T-cell (primary cell): ENCODE results near the gene ADSL. TPM values are rescaled to one million over a fixed set of nuclear protein-coding genes. Genes with fewer than 3 reads are reported as not detected.

ENCODE experiments used
- ATAC-seq, 4 experiments: fragments of 200-7000 bp in 3 of 4; fragments of 150-1000 bp in 1 of 4; cut with Tn5 transposase; replicated peaks in 1 of 4; 1 replicate in 3 of 4; 2 replicates in 1 of 4; pipeline ENCODE4 v1.10.0; 2021; ENCODE audit warnings: moderate library complexity in 3 of 4, mild to moderate bottlenecking in 2 of 4, moderate number of reproducible peaks in 1 of 4
- CTCF ChIA-PET, 2 donors: fragments of 300-600 bp; sonication (Branson Sonifier 250); formaldehyde crosslinking; loops; one replicate each; lab custom pipeline; 2022; ENCODE audit warnings: antibody characterized with exemption in 2 of 2; lab: Charles Lee
- POLR2A ChIA-PET, 2 donors: fragments of 300-600 bp; sonication (Branson Sonifier 250); formaldehyde crosslinking; loops; one replicate each; lab custom pipeline; 2022; ENCODE audit warnings: antibody characterized with exemption in 2 of 2; lab: Charles Lee
- DNase-seq, 35 experiments: peaks; one replicate each; pipeline versions ENCODE4 v3.0.0 to v3.0.0-alpha.2; 2013 to 2023
- H3K27ac ChIP-seq: one replicate; pipeline ENCODE4 v1.5.1; 2013; ENCODE audit warnings: low read length
- H3K27me3 ChIP-seq, 2 experiments: replicated peaks in 1 of 2; 1 replicate in 1 of 2; 2 replicates in 1 of 2; pipeline versions ENCODE4 v1.6.1 to v1.7.0; 2013; ENCODE audit warnings: low read length in 1 of 2, mixed read lengths in 1 of 2; ENCODE audit not compliant: control insufficient read depth in 2 of 2, insufficient read depth in 2 of 2; ENCODE audit errors: extremely low read depth in 1 of 2
- H3K36me3 ChIP-seq, 2 donors: 1 replicate in 1 of 2; 2 replicates in 1 of 2; pipeline versions ENCODE4 v1.6.1 to v1.7.0; 2013; ENCODE audit warnings: low read length in 1 of 2; ENCODE audit not compliant: control insufficient read depth in 2 of 2, insufficient read depth in 1 of 2; ENCODE audit errors: extremely low read depth in 1 of 2
- H3K4me1 ChIP-seq, 2 experiments: 1 replicate in 1 of 2; 2 replicates in 1 of 2; pipeline versions ENCODE4 v1.6.1 to v1.7.0; 2013; ENCODE audit warnings: low read length in 2 of 2, mixed read lengths in 1 of 2; ENCODE audit not compliant: insufficient read depth in 2 of 2, control insufficient read depth in 1 of 2; ENCODE audit errors: extremely low read depth in 1 of 2
- H3K4me3 ChIP-seq, 2 donors: 1 replicate in 1 of 2; 2 replicates in 1 of 2; pipeline versions ENCODE4 v1.5.1 to v1.7.0; 2013; ENCODE audit warnings: mild to moderate bottlenecking in 2 of 2, low read length in 1 of 2, moderate library complexity in 1 of 2; ENCODE audit not compliant: control insufficient read depth in 1 of 2; ENCODE audit errors: extremely low read depth in 1 of 2
- H3K9me3 ChIP-seq: 2 replicates; pipeline ENCODE4 v1.7.0; 2013
- H3K27ac Mint-ChIP-seq, 2 donors: one replicate each; pipeline ENCODE4 v1.8.0; 2020 to 2021; ENCODE audit warnings: mild to moderate bottlenecking in 2 of 2, mixed read lengths in 2 of 2
- H3K27me3 Mint-ChIP-seq, 2 donors: one replicate each; pipeline ENCODE4 v1.8.0; 2021 to 2022; ENCODE audit warnings: mixed read lengths in 2 of 2
- H3K36me3 Mint-ChIP-seq: one replicate; pipeline ENCODE4 v1.8.0; 2021; ENCODE audit warnings: mixed read lengths
- H3K4me1 Mint-ChIP-seq, 3 donors: one replicate each; pipeline ENCODE4 v1.8.0; 2020 to 2022; ENCODE audit warnings: mixed read lengths in 3 of 3, mild to moderate bottlenecking in 1 of 3
- H3K4me3 Mint-ChIP-seq, 3 donors: one replicate each; pipeline ENCODE4 v1.8.0; 2020 to 2022; ENCODE audit warnings: mild to moderate bottlenecking in 3 of 3, mixed read lengths in 3 of 3, moderate library complexity in 3 of 3
- H3K9me3 Mint-ChIP-seq, 3 donors: one replicate each; pipeline ENCODE4 v1.8.0; 2020 to 2022; ENCODE audit warnings: mixed read lengths in 3 of 3
- WGBS: methylation state at CpG from one replicate; pipeline ENCODE4 v1.1.5; 2013; ENCODE audit warnings: missing lambda C conversion rate; ENCODE audit not compliant: insufficient coverage; 5-methylcytosine and 5-hydroxymethylcytosine counted together
- total RNA-seq, 35 experiments: library from RNA in 6 of 35; stranded (reverse) in 6 of 35; fragments of 120-200 nt in 1 of 35; gene quantifications; one replicate each; pipeline versions ENCODE4 v1.2.1 to v1.2.4 and lab custom pipeline; 2013 to 2026

Gene ADSL
- total RNA-seq, 5 donors from 2014 or later (not counting 1 experiment from before 2014, with no cell fraction given): 64.0 to 84.3 (median 75.1) TPM

GRCh38 chr22:40403651-40404050 is 57.4 kb downstream of the ADSL start:
- Mint-ChIP-seq H3K36me3 (peaks cover 25% of the 10 kb centered on the region), H3K27ac (peak overlapping the region; percentile 91 to 96), H3K4me1 (peaks cover 53 to 55% (median 55%) of the 10 kb centered on the region in 3 donors), H3K9me3 (no peaks in the 10 kb centered on the region), H3K27me3 (no peaks in the 10 kb centered on the region), H3K4me3 (peak overlapping the region in 2 of 3 donors; percentile 9 to 80)
- H3K4me1 ChIP-seq: peaks cover 30 to 61% of the 10 kb centered on the region in 2 experiments
- H3K9me3 ChIP-seq: no peaks in the 10 kb centered on the region
- no peak overlapping the region for H3K27ac ChIP-seq
- no peak for ATAC-seq
- 96% methylated on average over 7 of the region's 7 CpGs for WGBS
- no peak overlapping the region for H3K4me3 ChIP-seq
- H3K36me3 ChIP-seq: peaks cover 12 to 48% of the 10 kb centered on the region in 2 donors
- ChIA-PET CTCF (interaction anchor here in 1 of 2 donors (0.6 kb wide), 2 partner anchors 106 to 249 kb away, joined by 3 to 5 read pairs; no protein-coding TSS in a partner anchor), POLR2A (interaction anchor here in 1 of 2 donors (0.6 kb wide), 1 partner anchor 268 kb away, joined by 3 read pairs; no protein-coding TSS in a partner anchor)
- no peak for DNase-seq
- no peaks in the 10 kb centered on the region for H3K27me3 ChIP-seq

DNA sequence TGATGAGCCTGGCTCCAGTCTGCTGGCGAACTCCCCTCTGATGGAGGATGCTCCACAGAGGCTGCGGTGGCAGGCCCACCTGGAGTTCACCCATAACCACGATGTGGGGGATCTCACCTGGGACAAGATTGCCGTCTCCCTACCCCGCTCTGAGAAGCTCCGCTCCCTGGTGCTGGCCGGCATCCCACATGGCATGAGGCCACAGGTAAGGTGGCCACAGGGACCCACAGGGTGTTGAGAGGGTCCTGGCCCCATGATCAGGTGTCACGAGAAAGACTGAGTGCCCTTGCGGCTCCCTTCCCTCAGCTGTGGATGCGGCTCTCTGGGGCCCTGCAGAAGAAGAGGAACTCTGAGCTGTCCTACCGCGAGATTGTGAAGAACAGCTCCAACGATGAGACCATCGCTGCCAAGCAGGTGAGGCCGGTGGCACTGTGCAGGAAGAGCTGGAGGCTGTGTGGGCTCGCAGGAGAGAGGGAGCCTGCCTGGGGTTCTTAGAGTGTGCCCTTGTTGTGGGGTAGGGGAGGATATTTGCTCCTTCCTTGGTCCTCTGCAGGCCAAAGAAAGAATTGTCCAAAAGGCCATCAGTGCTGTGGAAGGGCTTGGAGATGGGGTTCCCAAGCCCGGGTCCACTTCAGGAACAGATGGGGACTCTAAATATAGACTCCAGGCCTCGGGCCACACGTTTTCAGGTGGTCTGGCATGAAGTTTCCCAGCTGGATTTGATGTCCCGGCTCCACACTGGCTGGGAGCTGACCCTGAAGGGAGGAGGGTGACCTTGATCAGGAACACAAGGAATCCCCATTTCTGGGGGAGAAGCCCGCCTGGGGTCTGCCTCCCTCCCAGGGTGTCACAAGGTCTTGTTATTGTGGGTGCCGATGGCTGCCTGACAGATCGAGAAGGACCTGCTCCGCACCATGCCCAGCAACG is 58.2 kb downstream of the ADSL start:
- Mint-ChIP-seq H3K27me3 (no peaks in the 10 kb centered on the region), H3K9me3 (no peaks in the 10 kb centered on the region), H3K27ac (peak overlapping the region; percentile 43 to 96), H3K4me3 (no peak overlapping the region), H3K36me3 (peaks cover 25% of the 10 kb centered on the region), H3K4me1 (peaks cover 46 to 49% (median 48%) of the 10 kb centered on the region in 3 donors)
- H3K27ac ChIP-seq: no peak overlapping the region
- WGBS: 94% methylated on average over 19 of the region's 25 CpGs
- ChIA-PET POLR2A (no interaction called here), CTCF (no interaction called here)
- no peak overlapping the region for H3K4me3 ChIP-seq
- H3K36me3 ChIP-seq: peaks cover 16 to 56% of the 10 kb centered on the region in 2 donors
- no peaks in the 10 kb centered on the region for H3K9me3 ChIP-seq
- H3K27me3 ChIP-seq: no peaks in the 10 kb centered on the region
- DNase-seq (no peak), ATAC-seq (no peak)
- H3K4me1 ChIP-seq: peaks cover 30 to 52% of the 10 kb centered on the region in 2 experiments

DNA sequence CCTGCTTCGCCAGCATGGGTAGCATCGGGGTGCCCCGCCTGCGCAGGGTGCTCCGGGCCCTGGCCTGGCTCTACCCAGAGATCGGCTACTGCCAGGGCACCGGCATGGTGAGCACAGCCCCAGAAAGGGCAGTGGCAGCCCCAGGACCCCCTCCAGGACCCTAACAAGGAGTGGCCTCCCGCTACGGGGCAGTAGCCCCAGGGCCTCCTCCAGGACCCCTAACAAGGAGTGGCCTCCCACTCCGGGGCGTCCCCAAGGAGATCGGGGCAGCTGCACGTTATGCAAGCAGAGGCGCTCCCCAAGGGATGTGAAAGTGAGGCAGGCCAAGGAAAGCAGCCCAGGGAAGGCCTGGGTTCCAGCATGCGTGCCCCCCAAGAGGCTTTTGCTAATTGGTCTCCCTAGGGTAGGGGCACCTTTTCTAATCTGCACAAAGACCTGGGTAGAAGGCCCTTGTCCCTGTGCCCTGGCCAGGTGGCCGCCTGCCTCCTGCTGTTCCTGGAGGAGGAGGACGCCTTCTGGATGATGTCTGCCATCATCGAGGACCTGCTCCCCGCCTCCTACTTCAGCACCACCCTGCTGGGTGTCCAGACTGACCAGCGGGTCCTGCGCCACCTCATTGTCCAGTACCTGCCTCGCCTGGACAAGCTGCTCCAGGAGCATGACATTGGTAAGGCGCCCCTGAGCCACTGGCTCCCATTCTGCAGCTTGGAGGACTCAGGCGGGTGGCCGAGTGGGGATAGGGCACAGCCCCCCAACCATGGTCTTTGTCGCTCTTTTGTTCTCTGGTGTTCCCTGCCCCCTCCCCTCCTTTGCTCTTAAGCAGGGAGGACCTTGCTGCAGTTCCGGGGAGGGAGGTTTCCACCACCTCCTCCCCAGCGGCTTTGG is 59.1 kb downstream of the ADSL start:
- peak overlapping the region in 1 of 2 donors; percentile 43 for H3K27ac Mint-ChIP-seq
- peaks cover 25% of the 10 kb centered on the region for H3K36me3 Mint-ChIP-seq
- ChIA-PET CTCF (no interaction called here), POLR2A (no interaction called here)
- H3K27me3 Mint-ChIP-seq: no peaks in the 10 kb centered on the region
- peaks cover 37 to 40% (median 39%) of the 10 kb centered on the region in 3 donors for H3K4me1 Mint-ChIP-seq
- H3K4me3 Mint-ChIP-seq: no peak overlapping the region
- DNase-seq (no peak), ATAC-seq (no peak)
- WGBS: 98% methylated on average over 19 of the region's 28 CpGs
- no peaks in the 10 kb centered on the region for H3K27me3 ChIP-seq
- H3K9me3 Mint-ChIP-seq: no peaks in the 10 kb centered on the region
- H3K4me1 ChIP-seq: peaks cover 23 to 46% of the 10 kb centered on the region in 2 experiments
- peaks cover 20 to 65% of the 10 kb centered on the region in 2 donors for H3K36me3 ChIP-seq
- no peaks in the 10 kb centered on the region for H3K9me3 ChIP-seq
- H3K27ac ChIP-seq: no peak overlapping the region
- H3K4me3 ChIP-seq: no peak overlapping the region

- ChIA-PET POLR2A (interaction anchor here in 1 of 2 donors (0.6 kb wide), 1 partner anchor 113 kb away, joined by 5 read pairs; no protein-coding TSS in a partner anchor), CTCF (no interaction called here)
- Mint-ChIP-seq H3K27ac (peak overlapping the region in 1 of 2 donors; percentile 43), H3K9me3 (no peaks in the 10 kb centered on the region), H3K4me1 (peaks cover 28 to 32% (median 31%) of the 10 kb centered on the region in 3 donors), H3K36me3 (peaks cover 25% of the 10 kb centered on the region), H3K4me3 (no peak overlapping the region), H3K27me3 (no peaks in the 10 kb centered on the region)
- Histone ChIP-seq H3K4me1 (peaks cover 16 to 37% of the 10 kb centered on the region in 2 experiments), H3K27me3 (no peaks in the 10 kb centered on the region), H3K9me3 (no peaks in the 10 kb centered on the region), H3K4me3 (no peak overlapping the region), H3K36me3 (peaks cover 27 to 74% of the 10 kb centered on the region in 2 donors), H3K27ac (no peak overlapping the region)
- DNase-seq (no peak), ATAC-seq (no peak)
- WGBS: 96% methylated on average over 28 of the region's 31 CpGs
Observed at GRCh38 chr22:40406063-40406890, 60.0 kb downstream of the ADSL start.

GRCh38 chr22:40407021-40407761 is 60.9 kb downstream of the ADSL start:
- POLR2A ChIA-PET: interaction anchor here in 1 of 2 donors (0.6 kb wide), 1 partner anchor 112 kb away, joined by 5 read pairs; no protein-coding TSS in a partner anchor
- no peak for DNase-seq
- H3K36me3 Mint-ChIP-seq: peaks cover 30% of the 10 kb centered on the region

More at GRCh38 chr22:40407021-40407761, 60.9 kb downstream of the ADSL start:
- WGBS: 93% methylated on average over 19 of the region's 37 CpGs
- H3K27ac Mint-ChIP-seq: peak overlapping the region in 1 of 2 donors; percentile 39
- no peaks in the 10 kb centered on the region for H3K9me3 Mint-ChIP-seq
- no peak for ATAC-seq
- no peaks in the 10 kb centered on the region for H3K27me3 Mint-ChIP-seq
- Histone ChIP-seq H3K4me3 (no peak overlapping the region), H3K9me3 (no peaks in the 10 kb centered on the region), H3K27me3 (no peaks in the 10 kb centered on the region), H3K36me3 (peaks cover 30 to 82% of the 10 kb centered on the region in 2 donors), H3K27ac (no peak overlapping the region), H3K4me1 (peaks cover 7 to 28% of the 10 kb centered on the region in 2 experiments)
- H3K4me3 Mint-ChIP-seq: no peak overlapping the region
- peaks cover 19 to 24% (median 23%) of the 10 kb centered on the region in 3 donors for H3K4me1 Mint-ChIP-seq
- CTCF ChIA-PET: interaction anchor here in 1 of 2 donors (0.6 kb wide), 1 partner anchor 510 kb away, joined by 5 read pairs; no protein-coding TSS in a partner anchor
